B cell (primary cell): Measurements from ENCODE around the gene DYNLL2. TPM values are rescaled to one million over a fixed set of nuclear protein-coding genes. Genes with fewer than 3 reads are reported as not detected.

Source experiments
- ATAC-seq: fragments of 200-7000 bp; cut with Tn5 transposase; one replicate; pipeline ENCODE4 v1.10.0; 2021; ENCODE audit warnings: low read depth, mild to moderate bottlenecking, moderate number of reproducible peaks, moderate library complexity
- CTCF ChIA-PET: fragments of 350-600 bp; sonication (Branson Sonifier 250); formaldehyde crosslinking; loops from one replicate; lab custom pipeline; 2021; ENCODE audit warnings: antibody characterized with exemption, inconsistent platforms; lab: Charles Lee
- POLR2A ChIA-PET: fragments of 350-600 bp; sonication (Branson Sonifier 250); formaldehyde crosslinking; loops from one replicate; lab custom pipeline; 2021; ENCODE audit warnings: antibody characterized with exemption; lab: Charles Lee
- DNase-seq: peaks from one replicate; pipeline ENCODE4 v3.0.0; 2013
- H2AFZ ChIP-seq: 2 replicates; pipeline ENCODE4 v1.6.1; 2012; ENCODE audit warnings: mild to moderate bottlenecking, low read depth, low read length; ENCODE audit not compliant: insufficient read depth, poor library complexity, severe bottlenecking
- H3K27ac ChIP-seq, 2 donors: 1 replicate in 1 of 2; 2 replicates in 1 of 2; pipeline ENCODE4 v1.5.1; 2012 to 2013; ENCODE audit warnings: low read length in 2 of 2, mild to moderate bottlenecking in 2 of 2, moderate library complexity in 1 of 2
- H3K27me3 ChIP-seq, 4 experiments: fragments of 200-600 bp in 1 of 4; sonication (generic) in 1 of 4; replicated peaks in 1 of 4; 1 replicate in 2 of 4; 2 replicates in 2 of 4; pipeline versions ENCODE4 v1.6.1 to v1.7.0; 2013 to 2016; ENCODE audit warnings: low read length in 3 of 4, mild to moderate bottlenecking in 2 of 4, mixed read lengths in 1 of 4, moderate library complexity in 1 of 4; ENCODE audit not compliant: insufficient read depth in 4 of 4, control insufficient read depth in 3 of 4; ENCODE audit errors: control extremely low read depth in 1 of 4
- H3K36me3 ChIP-seq, 2 experiments: replicated peaks in 1 of 2; 1 replicate in 1 of 2; 2 replicates in 1 of 2; pipeline versions ENCODE4 v1.6.1 to v1.7.1; 2013; ENCODE audit warnings: low read length in 1 of 2; ENCODE audit not compliant: insufficient read depth in 2 of 2, control insufficient read depth in 1 of 2; ENCODE audit errors: control extremely low read depth in 1 of 2, extremely low read depth in 1 of 2
- H3K4me1 ChIP-seq, 2 donors: fragments of 200-600 bp in 1 of 2; sonication (generic) in 1 of 2; 1 replicate in 1 of 2; 2 replicates in 1 of 2; pipeline versions ENCODE4 v1.5.1 to v1.6.1; 2013 to 2017; ENCODE audit warnings: low read length in 2 of 2; ENCODE audit not compliant: control insufficient read depth in 2 of 2, insufficient read depth in 2 of 2
- H3K4me2 ChIP-seq: replicated peaks from 2 replicates; pipeline ENCODE3; 2012; ENCODE audit warnings: mild to moderate bottlenecking, low read depth, low read length; ENCODE audit not compliant: poor library complexity, severe bottlenecking
- H3K4me3 ChIP-seq, 5 experiments: fragments of 200-600 bp in 1 of 5; sonication (generic) in 1 of 5; 1 replicate in 3 of 5; 2 replicates in 2 of 5; pipeline versions ENCODE4 v1.5.1 to v1.7.0; 2011 to 2016; ENCODE audit warnings: low read length in 4 of 5, mild to moderate bottlenecking in 4 of 5, low read depth in 2 of 5, control low read depth in 1 of 5, moderate library complexity in 1 of 5; ENCODE audit not compliant: insufficient read depth in 1 of 5; ENCODE audit errors: control extremely low read depth in 1 of 5, extremely low read depth in 1 of 5
- H3K79me2 ChIP-seq: fragments of 200-600 bp; sonication (generic); one replicate; pipeline ENCODE4 v1.6.0; 2016; ENCODE audit warnings: low read length; ENCODE audit not compliant: control insufficient read depth, insufficient read depth
- H3K9ac ChIP-seq: fragments of 200-600 bp; sonication (generic); 2 replicates; pipeline ENCODE4 v1.6.1; 2017; ENCODE audit warnings: mild to moderate bottlenecking, low read length, moderate library complexity
- H3K9me3 ChIP-seq, 3 donors: one replicate each; pipeline versions ENCODE4 v1.6.1 to v1.7.1; 2013; ENCODE audit warnings: low read length in 2 of 3; ENCODE audit not compliant: control insufficient read depth in 2 of 3, insufficient read depth in 1 of 3; ENCODE audit errors: control extremely low read depth in 1 of 3
- H4K20me1 ChIP-seq: 2 replicates; pipeline ENCODE4 v1.6.0; 2012; ENCODE audit warnings: mild to moderate bottlenecking, low read length; ENCODE audit not compliant: insufficient read depth, control insufficient read depth, poor library complexity, severe bottlenecking
- H3K27ac Mint-ChIP-seq: one replicate; pipeline ENCODE4 v1.8.0; 2021; ENCODE audit warnings: mixed read lengths
- H3K27me3 Mint-ChIP-seq: one replicate; pipeline ENCODE4 v1.8.0; 2021; ENCODE audit warnings: mixed read lengths
- H3K4me1 Mint-ChIP-seq: one replicate; pipeline ENCODE4 v1.8.0; 2021; ENCODE audit warnings: mixed read lengths
- H3K4me3 Mint-ChIP-seq: one replicate; pipeline ENCODE4 v1.8.0; 2021; ENCODE audit warnings: mixed read lengths
- H3K9me3 Mint-ChIP-seq: one replicate; pipeline ENCODE4 v1.8.0; 2022; ENCODE audit warnings: mixed read lengths; ENCODE audit not compliant: insufficient read depth
- CTCF ChIP-seq: fragments of 200-600 bp; IDR thresholded peaks from one replicate; pipeline ENCODE4 v1.8.0; 2022; ENCODE audit warnings: antibody characterized with exemption, mild to moderate bottlenecking
- EZH2 ChIP-seq: IDR thresholded peaks from 2 replicates; pipeline ENCODE4 v1.6.1; 2012; ENCODE audit warnings: borderline replicate concordance, low read depth, mild to moderate bottlenecking, moderate library complexity, low read length; ENCODE audit not compliant: insufficient read depth, poor library complexity, severe bottlenecking
- WGBS: methylation state at CpG from one replicate; pipeline ENCODE4 v1.1.5; 2013; ENCODE audit warnings: missing lambda C conversion rate; ENCODE audit not compliant: insufficient coverage; 5-methylcytosine and 5-hydroxymethylcytosine counted together
- intact Hi-C: fragments of 100-400 bp; cut with micrococcal nuclease; formaldehyde crosslinking; loops from one replicate; pipeline ENCODE4 v1.10.0; 2022
- polyA plus RNA-seq: library from polyadenylated mRNA; depleted of rRNA; stranded (reverse); fragments of >200 nt; gene quantifications from 2 replicates; pipeline ENCODE4 v1.2.3, GENCODE V29; 2012
- total RNA-seq, 2 donors: library from RNA; stranded (reverse); fragments of 120-200 nt in 1 of 2; gene quantifications; 1 replicate in 1 of 2; 2 replicates in 1 of 2; pipeline versions ENCODE4 v1.2.3 to v1.2.4, GENCODE V29; 2013 to 2022

Gene DYNLL2
- total and polyA plus RNA-seq, 2 donors (not counting 1 experiment from before 2014, with no cell fraction given) = 10.1 to 25.2 TPM

GRCh38 chr17:58061672-58062071 lies 21.5 kb upstream of the DYNLL2 start:
- Histone ChIP-seq H4K20me1 (no peaks in the 10 kb centered on the region), H3K36me3 (no peaks in the 10 kb centered on the region), H3K9me3 (no peaks in the 10 kb centered on the region), H3K27ac (no peak overlapping the region), H2AFZ (no peak overlapping the region), H3K4me1 (no peaks in the 10 kb centered on the region), H3K4me2 (no peak overlapping the region), H3K79me2 (no peaks in the 10 kb centered on the region), H3K27me3 (no peaks in the 10 kb centered on the region), H3K9ac (no peak overlapping the region), H3K4me3 (no peak overlapping the region)
- CTCF ChIA-PET = interaction anchor here (0.7 to 1.4 kb wide), 2 partner anchors 11 to 169 kb away, joined by 3 to 4 read pairs; no protein-coding TSS in a partner anchor
- DNase-seq (no peak), ATAC-seq (no peak)
- Mint-ChIP-seq H3K27me3 (peaks cover 16% of the 10 kb centered on the region), H3K4me1 (no peaks in the 10 kb centered on the region), H3K9me3 (no peaks in the 10 kb centered on the region), H3K4me3 (no peak overlapping the region), H3K27ac (no peak overlapping the region)
- WGBS = 97% methylated on average over 5 of the region's 5 CpGs
- POLR2A ChIA-PET = no interaction called here
- intact Hi-C loops = no loop called here
- TF ChIP-seq EZH2 (no peak), CTCF (no peak)

- intact Hi-C loops = no loop called here
- no peak overlapping the region for H2AFZ ChIP-seq
- Mint-ChIP-seq H3K27ac (no peak overlapping the region), H3K9me3 (no peaks in the 10 kb centered on the region), H3K27me3 (peaks cover 16% of the 10 kb centered on the region), H3K4me1 (no peaks in the 10 kb centered on the region), H3K4me3 (no peak overlapping the region)
- 100% methylated on average over 1 of the region's 1 CpG for WGBS
- DNase-seq (no peak), ATAC-seq (no peak)
- H3K4me2 ChIP-seq = no peak overlapping the region
- ChIA-PET CTCF (interaction anchor here (1.4 kb wide), 1 partner anchor 66 kb away, joined by 3 read pairs; no protein-coding TSS in a partner anchor), POLR2A (no interaction called here)
- no peaks in the 10 kb centered on the region for H3K36me3 ChIP-seq
- no peaks in the 10 kb centered on the region for H3K4me1 ChIP-seq
- no peak overlapping the region for H3K9ac ChIP-seq
- no peaks in the 10 kb centered on the region for H3K79me2 ChIP-seq
- H4K20me1 ChIP-seq = no peaks in the 10 kb centered on the region
- H3K9me3 ChIP-seq = no peaks in the 10 kb centered on the region
- TF ChIP-seq CTCF = no peak
- TF ChIP-seq EZH2 = no peak
- H3K4me3 ChIP-seq = no peak overlapping the region
- no peak overlapping the region for H3K27ac ChIP-seq
- H3K27me3 ChIP-seq = peaks cover 0 to 5% (median under 1%) of the 10 kb centered on the region in 4 experiments
These were observed 18.0 kb upstream of the DYNLL2 start for GRCh38 chr17:58065238-58065637.
